HG02588 (cell line): ENCODE results near the gene FAM89A.

Source experiments
- ATAC-seq: cut with Tn5 transposase; IDR thresholded peaks from one replicate; pipeline ENCODE4 v1.9.1; 2021; ENCODE audit warnings: mild to moderate bottlenecking, moderate library complexity; ENCODE audit not compliant: unreplicated experiment

Gene FAM89A

DNA sequence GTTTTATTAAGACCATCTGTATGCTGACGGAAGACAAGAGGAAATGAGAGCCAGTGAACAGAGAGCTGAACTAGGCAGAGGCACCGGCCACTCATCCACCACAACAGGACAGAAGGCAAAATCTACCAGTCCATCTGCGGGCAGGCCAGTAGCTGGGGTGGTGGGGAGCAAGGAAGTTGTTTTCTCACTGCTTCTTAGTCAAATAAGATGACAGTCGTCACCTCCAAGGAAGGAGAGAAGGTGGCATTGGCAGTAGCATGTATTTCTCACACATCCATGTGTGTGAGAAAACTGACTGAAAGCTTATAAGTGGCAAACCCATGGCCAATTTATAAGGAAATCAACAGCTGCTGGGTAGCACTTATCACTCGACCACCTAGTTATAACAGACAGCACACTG lies 69.6 kb downstream of the FAM89A start:
- no peak for ATAC-seq
